Endothelial cell of umbilical vein (primary cell): ENCODE results near the gene IMPG1. TPM values are rescaled to one million over a fixed set of nuclear protein-coding genes. Genes with fewer than 3 reads are reported as not detected.

ENCODE experiments used
- BruUV-seq: library from RNA; stranded (reverse); fragments of 400-500 nt; replicated peaks from 2 replicates; lab custom pipeline; 2021; lab: Mats Ljungman, UMichigan
- CTCF ChIA-PET: fragments of 300-600, 350-600 bp; sonication (Branson Sonifier 250); formaldehyde crosslinking; loops from one replicate; lab custom pipeline; 2021; ENCODE audit warnings: antibody characterized with exemption, inconsistent platforms; lab: Charles Lee
- POLR2A ChIA-PET: fragments of 300-600, 350-600 bp; sonication (Branson Sonifier 250); formaldehyde crosslinking; loops from one replicate; lab custom pipeline; 2021; ENCODE audit warnings: antibody characterized with exemption, inconsistent platforms; lab: Charles Lee
- DNase-seq: peaks from one replicate; pipeline ENCODE4 v3.0.0-alpha.2; 2011; ENCODE audit warnings: low read depth, low spot score
- FAIRE-seq: peaks from 2 replicates; lab custom pipeline; 2011; peaks lifted over from hg19 to GRCh38; lab: Jason Lieb, UNC
- H2AFZ ChIP-seq: 2 replicates; pipeline ENCODE4 v1.6.0; 2012; ENCODE audit warnings: low read depth, low read length, control low read depth, inconsistent platforms
- H3K27ac ChIP-seq: 2 replicates; pipeline ENCODE4 v1.5.1; 2011; ENCODE audit warnings: low read depth, mild to moderate bottlenecking, control low read depth, low read length, moderate library complexity; ENCODE audit not compliant: insufficient read depth
- H3K27me3 ChIP-seq, 2 experiments: 2 replicates each; pipeline versions ENCODE4 v1.6.0 to v1.6.1; 2011; ENCODE audit warnings: low read length in 2 of 2, mixed read lengths in 1 of 2; ENCODE audit not compliant: control insufficient read depth in 2 of 2, insufficient read depth in 2 of 2
- H3K36me3 ChIP-seq, 2 experiments: 2 replicates in 1 of 2; 3 replicates in 1 of 2; pipeline ENCODE4 v1.5.1; 2011; ENCODE audit warnings: low read length in 2 of 2, mild to moderate bottlenecking in 1 of 2, moderate library complexity in 1 of 2; ENCODE audit not compliant: control insufficient read depth in 2 of 2, insufficient read depth in 2 of 2; ENCODE audit errors: extremely low read depth in 1 of 2
- H3K4me1 ChIP-seq: 3 replicates; pipeline ENCODE4 v1.5.1; 2011; ENCODE audit warnings: mild to moderate bottlenecking, low read length; ENCODE audit not compliant: control insufficient read depth, insufficient read depth; ENCODE audit errors: extremely low read depth
- H3K4me2 ChIP-seq: 2 replicates; pipeline ENCODE4 v1.6.1; 2011; ENCODE audit warnings: low read length, control low read depth, mixed read lengths; ENCODE audit not compliant: insufficient read depth
- H3K4me3 ChIP-seq, 3 experiments: fragments of 200-600 bp in 1 of 3; sonication (generic), shearing (Covaris generic) in 1 of 3; replicated peaks in 1 of 3; 2 replicates each; pipeline ENCODE4 v1.5.1; 2011 to 2016; ENCODE audit warnings: control low read depth in 3 of 3, low read length in 3 of 3, mild to moderate bottlenecking in 2 of 3, inconsistent platforms in 1 of 3, low read depth in 1 of 3, moderate library complexity in 1 of 3; ENCODE audit not compliant: insufficient read depth in 1 of 3
- H3K79me2 ChIP-seq: 2 replicates; pipeline ENCODE4 v1.6.0; 2012; ENCODE audit warnings: low read length, inconsistent platforms; ENCODE audit not compliant: control insufficient read depth, insufficient read depth
- H3K9ac ChIP-seq: replicated peaks from 2 replicates; pipeline ENCODE3; 2011; ENCODE audit warnings: low read length, control low read depth; ENCODE audit not compliant: insufficient read depth; ENCODE audit errors: extremely low read depth
- H3K9me1 ChIP-seq: replicated peaks from 3 replicates; pipeline ENCODE4 v1.6.0; 2011; ENCODE audit warnings: mild to moderate bottlenecking, low read length; ENCODE audit not compliant: control insufficient read depth, insufficient read depth; ENCODE audit errors: extremely low read depth
- H3K9me3 ChIP-seq: replicated peaks from 2 replicates; pipeline ENCODE4 v1.5.1; 2012; ENCODE audit warnings: low read length, inconsistent platforms; ENCODE audit not compliant: control insufficient read depth, insufficient read depth
- H4K20me1 ChIP-seq: replicated peaks from 2 replicates; pipeline ENCODE3; 2011; ENCODE audit warnings: mild to moderate bottlenecking, low read length; ENCODE audit not compliant: control insufficient read depth, insufficient read depth; ENCODE audit errors: extremely low read depth
- CTCF ChIP-seq, 2 donors: IDR thresholded peaks; 1 replicate in 1 of 2; 2 replicates in 1 of 2; pipeline ENCODE4 v1.5.1; 2011; ENCODE audit warnings: low read length in 2 of 2, mild to moderate bottlenecking in 2 of 2, moderate library complexity in 2 of 2, control low read depth in 1 of 2, inconsistent platforms in 1 of 2, low read depth in 1 of 2; ENCODE audit not compliant: insufficient read depth in 1 of 2; ENCODE audit errors: extremely low read depth in 1 of 2
- EZH2 ChIP-seq: IDR thresholded peaks from 2 replicates; pipeline ENCODE4 v1.6.1; 2012; ENCODE audit warnings: borderline replicate concordance, low read depth, mild to moderate bottlenecking, moderate library complexity, low read length, inconsistent platforms; ENCODE audit not compliant: severe bottlenecking
- FOS ChIP-seq: IDR thresholded peaks from 2 replicates; pipeline ENCODE4 v1.6.1; 2011; ENCODE audit warnings: mild to moderate bottlenecking, low read length, moderate library complexity, borderline replicate concordance; ENCODE audit not compliant: insufficient read depth
- GATA2 ChIP-seq: IDR thresholded peaks from 2 replicates; pipeline ENCODE4 v1.7.0; 2011; ENCODE audit warnings: low read depth, mild to moderate bottlenecking, moderate library complexity, mixed read lengths, low read length; ENCODE audit not compliant: insufficient read length, insufficient read depth
- JUN ChIP-seq: IDR thresholded peaks from 2 replicates; pipeline ENCODE4 v1.6.1; 2011; ENCODE audit warnings: borderline replicate concordance, low read depth; ENCODE audit not compliant: insufficient read length, insufficient read depth
- MAX ChIP-seq: IDR thresholded peaks from 2 replicates; pipeline ENCODE4 v1.6.1; 2011; ENCODE audit not compliant: insufficient read depth, insufficient read length
- MYC ChIP-seq: IDR thresholded peaks from one replicate; pipeline ENCODE4 v1.6.1; 2011; ENCODE audit warnings: mild to moderate bottlenecking, low read depth, low read length
- POLR2A ChIP-seq: IDR thresholded peaks from 2 replicates; pipeline ENCODE4 v1.6.1; 2012; ENCODE audit warnings: low read depth, mild to moderate bottlenecking, control low read depth, low read length
- POLR2AphosphoS5 ChIP-seq: IDR thresholded peaks from 2 replicates; pipeline ENCODE4 v1.6.1; 2012; ENCODE audit warnings: low read depth, mild to moderate bottlenecking, control low read depth, low read length, moderate library complexity; ENCODE audit not compliant: insufficient read depth
- dilution Hi-C: fragments of 300-500 bp; cut with MboI; formaldehyde crosslinking; loops from one replicate; pipeline ENCODE4 v1.15.0; 2019; ENCODE audit warnings: low sequenced_read_pairs; ENCODE audit not compliant: extremely low pct_ligation_motif_present
- intact Hi-C: fragments of 100-400 bp; cut with micrococcal nuclease; formaldehyde crosslinking; loops from one replicate; pipeline ENCODE4 v1.10.0; 2022
- polyA plus RNA-seq, 4 experiments: library from polyadenylated mRNA; depleted of rRNA in 3 of 4; stranded (reverse) in 3 of 4; unstranded in 1 of 4; fragments of >200 nt; gene quantifications; 2 replicates each; pipeline versions ENCODE4 v1.2.1 to v1.2.3, GENCODE V29; 2011 to 2012; ENCODE audit warnings: missing spikeins in 1 of 4
- total RNA-seq: library from RNA; stranded (reverse); gene quantifications from 2 replicates; pipeline ENCODE4 v1.2.3, GENCODE V29; 2021

IMPG1 gene
- total and polyA plus RNA-seq, 2 donors (not counting 3 experiments of a cell fraction or from before 2014, with no cell fraction given), result not detected

GRCh38 chr6:75940564-75940963 is 131.9 kb downstream of the IMPG1 start:
- FAIRE-seq (no peak), DNase-seq (no peak)
- Histone ChIP-seq H3K9ac (no peak overlapping the region), H4K20me1 (no peaks in the 10 kb centered on the region), H3K9me1 (no peaks in the 10 kb centered on the region), H3K4me1 (no peaks in the 10 kb centered on the region), H3K4me3 (no peak overlapping the region), H3K79me2 (no peaks in the 10 kb centered on the region), H2AFZ (no peak overlapping the region), H3K36me3 (no peaks in the 10 kb centered on the region), H3K27me3 (peaks cover 3 to 24% of the 10 kb centered on the region in 2 experiments), H3K27ac (no peak overlapping the region), H3K9me3 (no peaks in the 10 kb centered on the region), H3K4me2 (no peak overlapping the region)
- intact Hi-C loops, result no loop called here
- no peak for TF ChIP-seq FOS
- no peak for TF ChIP-seq POLR2A
- TF ChIP-seq JUN, result no peak
- TF ChIP-seq EZH2, result no peak
- TF ChIP-seq GATA2, result no peak
- no peak for TF ChIP-seq MYC
- TF ChIP-seq MAX, result no peak
- no peak for TF ChIP-seq CTCF (IDR thresholded peaks at IDR 0.05; ENCODE audit: extremely low read depth in 1 of 2, insufficient read depth in 1 of 2, low read depth in 1 of 2, low read length in 2 of 2)
- TF ChIP-seq POLR2AphosphoS5, result no peak
- POLR2A ChIA-PET, result no interaction called here
- CTCF ChIA-PET, result interaction anchor here (0.8 kb wide), 1 partner anchor 47 kb away, joined by 3 read pairs; no protein-coding TSS in a partner anchor
- dilution Hi-C loops, result no loop called here
- no TSS peak for BruUV-seq
